ENCODE results near the gene SNRPD3.
A peak's percentile ranks its signal among the peaks of the same experiment; 100 is the strongest.

SNRPD3 gene

GRCh38 chr22:24555165-24556039 is at the start of gene SNRPD3:
TSS of gene SNRPD3 (plus strand) at chr22:24555999. CDS start at chr22:24557675, 1,676 bp downstream.
- H3K4me3 ChIP-seq (ENCODE audit: control insufficient read depth, low read depth, low read length): peak within 1 kb of the TSS; percentile 91
- TF ChIP-seq CTCF (IDR thresholded peaks at IDR 0.05; ENCODE audit: control insufficient read depth, insufficient read depth, low read depth, low read length, missing control alignments): peak; percentile 20
- peak; percentile 95 for DNase-seq (ENCODE audit: low read depth)

GRCh38 chr22:24506802-24507438 is 48.9 kb upstream of the SNRPD3 start:
- H3K4me3 ChIP-seq (ENCODE audit: control insufficient read depth, low read depth, low read length): no peak overlapping the region
- no peak for DNase-seq (ENCODE audit: low read depth)
- no peak for TF ChIP-seq CTCF (IDR thresholded peaks at IDR 0.05; ENCODE audit: control insufficient read depth, insufficient read depth, low read depth, low read length, missing control alignments)

- H3K4me3 ChIP-seq (ENCODE audit: control insufficient read depth, low read depth, low read length): no peak overlapping the region
- no peak for DNase-seq (ENCODE audit: low read depth)
- no peak for TF ChIP-seq CTCF (IDR thresholded peaks at IDR 0.05; ENCODE audit: control insufficient read depth, insufficient read depth, low read depth, low read length, missing control alignments)
Observed at GRCh38 chr22:24507716-24508115, 48.1 kb upstream of the SNRPD3 start.

GRCh38 chr22:24510637-24511625 is 44.9 kb upstream of the SNRPD3 start:
- no peak overlapping the region for H3K4me3 ChIP-seq (ENCODE audit: control insufficient read depth, low read depth, low read length)
- DNase-seq (ENCODE audit: low read depth): peak; percentile 52
- no peak for TF ChIP-seq CTCF (IDR thresholded peaks at IDR 0.05; ENCODE audit: control insufficient read depth, insufficient read depth, low read depth, low read length, missing control alignments)

GRCh38 chr22:24512043-24512442 is 43.8 kb upstream of the SNRPD3 start:
- DNase-seq (ENCODE audit: low read depth): no peak
- no peak overlapping the region for H3K4me3 ChIP-seq (ENCODE audit: control insufficient read depth, low read depth, low read length)
- no peak for TF ChIP-seq CTCF (IDR thresholded peaks at IDR 0.05; ENCODE audit: control insufficient read depth, insufficient read depth, low read depth, low read length, missing control alignments)

Data from AG09309 (cell line).